ENCODE data around the gene MPP7.
A peak's percentile ranks its signal among the peaks of the same experiment; 100 is the strongest.

Gene MPP7

GRCh38 chr10:28312572-28312971, 9.7 kb upstream of the MPP7 start:
- in situ Hi-C loops (cut with HindIII; ENCODE audit: low sequenced_read_pairs): no loop called here
- no peak overlapping the region for H3K4me3 ChIP-seq (ENCODE audit: low read depth, low read length)
- DNase-seq (ENCODE audit: low read depth, low spot score): no peak
- TF ChIP-seq CTCF (IDR thresholded peaks at IDR 0.05; ENCODE audit: low read depth, low read length): no peak

- no peak for DNase-seq (ENCODE audit: low read depth, low spot score)
- in situ Hi-C loops (cut with HindIII; ENCODE audit: low sequenced_read_pairs): no loop called here
- TF ChIP-seq CTCF (IDR thresholded peaks at IDR 0.05; ENCODE audit: low read depth, low read length): no peak
- H3K4me3 ChIP-seq (ENCODE audit: low read depth, low read length): no peak overlapping the region
These were observed 8.2 kb upstream of the MPP7 start for GRCh38 chr10:28311104-28311503.

GRCh38 chr10:28307267-28307666, 4.4 kb upstream of the MPP7 start:
- in situ Hi-C loops (cut with HindIII; ENCODE audit: low sequenced_read_pairs): no loop called here
- no peak overlapping the region for H3K4me3 ChIP-seq (ENCODE audit: low read depth, low read length)
- no peak for TF ChIP-seq CTCF (IDR thresholded peaks at IDR 0.05; ENCODE audit: low read depth, low read length)
- no peak for DNase-seq (ENCODE audit: low read depth, low spot score)

GRCh38 chr10:28305553-28305952, 2.7 kb upstream of the MPP7 start:
- H3K4me3 ChIP-seq (ENCODE audit: low read depth, low read length): no peak overlapping the region
- in situ Hi-C loops (cut with HindIII; ENCODE audit: low sequenced_read_pairs): no loop called here
- DNase-seq (ENCODE audit: low read depth, low spot score): no peak
- no peak for TF ChIP-seq CTCF (IDR thresholded peaks at IDR 0.05; ENCODE audit: low read depth, low read length)

- H3K4me3 ChIP-seq (ENCODE audit: low read depth, low read length): no peak overlapping the region
- in situ Hi-C loops (cut with HindIII; ENCODE audit: low sequenced_read_pairs): no loop called here
- DNase-seq (ENCODE audit: low read depth, low spot score): no peak
- TF ChIP-seq CTCF (IDR thresholded peaks at IDR 0.05; ENCODE audit: low read depth, low read length): no peak
These were observed 1.2 kb upstream of the MPP7 start for GRCh38 chr10:28304032-28304571.

- peak overlapping the region; percentile 50 for H3K4me3 ChIP-seq (ENCODE audit: low read depth, low read length)
- in situ Hi-C loops (cut with HindIII; ENCODE audit: low sequenced_read_pairs): no loop called here
- DNase-seq (ENCODE audit: low read depth, low spot score): peak; percentile 10
- no peak for TF ChIP-seq CTCF (IDR thresholded peaks at IDR 0.05; ENCODE audit: low read depth, low read length)
These were observed 739 bp downstream of the MPP7 start for GRCh38 chr10:28302012-28302637.

All from astrocyte of the spinal cord (primary cell).